Heart left ventricle (tissue), 16 donors: Measurements from ENCODE around the gene GSTM3. TPM values are rescaled to one million over a fixed set of nuclear protein-coding genes. Genes with fewer than 3 reads are reported as not detected.
A peak's percentile ranks its signal among the peaks of the same experiment; 100 is the strongest.

Experiments
- ATAC-seq, 4 donors: fragments of 200-7000 bp; cut with Tn5 transposase; one replicate each; pipeline ENCODE4 v1.9.1; 2020 to 2022; ENCODE audit warnings: moderate library complexity in 4 of 4, mild to moderate bottlenecking in 3 of 4, moderate number of reproducible peaks in 1 of 4
- DNase-seq, 5 donors: peaks; one replicate each; pipeline ENCODE4 v3.0.0-alpha.2; 2020
- H3K27ac ChIP-seq, 12 donors: fragments of 200-600 bp; sonication (generic) in 4 of 12; one replicate each; pipeline versions ENCODE4 v1.5.0 to v1.8.0; 2016 to 2022; ENCODE audit warnings: mild to moderate bottlenecking in 2 of 12
- H3K27me3 ChIP-seq, 9 donors: fragments of 200-600 bp; sonication (generic) in 2 of 9; one replicate each; pipeline versions ENCODE4 v1.5.1 to v1.8.0; 2016 to 2022; ENCODE audit warnings: mild to moderate bottlenecking in 3 of 9
- H3K36me3 ChIP-seq, 9 donors: fragments of 200-600 bp; sonication (generic) in 2 of 9; one replicate each; pipeline versions ENCODE4 v1.5.0 to v1.8.0; 2018 to 2022; ENCODE audit warnings: mild to moderate bottlenecking in 2 of 9
- H3K4me1 ChIP-seq, 12 donors: fragments of 200-600 bp; sonication (generic) in 4 of 12; one replicate each; pipeline versions ENCODE4 v1.5.0 to v1.8.0; 2016 to 2022; ENCODE audit warnings: mild to moderate bottlenecking in 3 of 12
- H3K4me3 ChIP-seq, 12 donors: fragments of 200-600 bp; sonication (generic) in 4 of 12; one replicate each; pipeline versions ENCODE4 v1.5.0 to v1.8.0; 2017 to 2022; ENCODE audit warnings: mild to moderate bottlenecking in 9 of 12, moderate library complexity in 4 of 12
- H3K9me3 ChIP-seq, 12 donors: fragments of 200-600 bp; sonication (generic) in 4 of 12; one replicate each; pipeline versions ENCODE4 v1.5.0 to v1.8.0; 2016 to 2022; ENCODE audit warnings: mild to moderate bottlenecking in 1 of 12
- POLR2A ChIP-seq, 2 donors: fragments of 450-650 bp; IDR thresholded peaks; one replicate each; pipeline ENCODE4 v1.6.1; 2017; ENCODE audit warnings: antibody characterized with exemption in 2 of 2, mild to moderate bottlenecking in 2 of 2, moderate library complexity in 2 of 2
- WGBS, 4 donors: extraction: QIAGEN DNeasy Blood & Tissue Kit in 2 of 4; methylation state at CpG; one replicate each; pipeline versions ENCODE4 v1.1.5 to v1.1.7; 2013 to 2018; 5-methylcytosine and 5-hydroxymethylcytosine counted together
- intact Hi-C, 10 donors: fragments of 100-400 bp; cut with DNase I; formaldehyde crosslinking; loops; one replicate each; pipeline versions ENCODE4 v1.11.1 to v1.14.2; 2022
- polyA plus RNA-seq, 2 donors: library from polyadenylated mRNA; stranded (reverse); fragments of 200-250 nt; gene quantifications; one replicate each; pipeline ENCODE4 v1.2.3, GENCODE V29; 2013
- total RNA-seq, 9 donors: library from RNA; depleted of rRNA in 2 of 9; stranded (reverse); fragments of >200 nt in 2 of 9; fragmentation: NEBNext Ultra II Directional in 3 of 9; extraction: Animal tissue kit (Norgen Biotek cat#: 25700) in 3 of 9; gene quantifications; one replicate each; pipeline versions ENCODE4 v1.1.0 to v1.2.4, GENCODE V29; 2016 to 2023
- TF ChIP-seq, protein P1 (sequence below), 12 donors: fragments of 200-600 bp; sonication (generic) in 4 of 12; IDR thresholded peaks; one replicate each; pipeline versions ENCODE4 v1.5.0 to v1.8.0; 2018 to 2022; ENCODE audit warnings: antibody characterized with exemption in 12 of 12, mild to moderate bottlenecking in 5 of 12
- donor health status: ischemic (EF 13 %, LVEDD 7.1; RV severe dilation, severe dysfunction).
- donor health status: healthy with polysubstance abuse.
- donor health status: DM: no; HTN: yes; CAD: no.
- donor health status: DM: no; HTN: no; CAD: no.
- donor health status: ischemic (EF 25% LVEDD 6.9; RV normal size, moderate dysfunction).
- donor health status: ischemic (EF 25% LVEDD 5.7; RV mildly dilated, moderate dysfunction).
- donor health status: healthy.
- donor health status: DM: yes; HTN: yes; CAD: no.
- donor health status: ischemic (EF 35%, LVEDD 5.7; RV mildly dilated, moderate dysfunction).
- donor health status: nonischemic (EF 11% LVEDD 7.7; RV severe dilation, severe dysfunction).
- donor health status: DM: yes; HTN: yes; CAD: no.
- donor health status: PGD.
- donor health status: ischemic (EF 29% LVEDD 5.4; RV normal size, mild dysfunction).
- donor health status: nonischemic (EF 23%, LVEDD 6.1; RV moderate dilation, normal function).

GSTM3 gene
- total and polyA plus RNA-seq, 11 donors = 52.3 to 237 (median 91.5) TPM

DNA sequence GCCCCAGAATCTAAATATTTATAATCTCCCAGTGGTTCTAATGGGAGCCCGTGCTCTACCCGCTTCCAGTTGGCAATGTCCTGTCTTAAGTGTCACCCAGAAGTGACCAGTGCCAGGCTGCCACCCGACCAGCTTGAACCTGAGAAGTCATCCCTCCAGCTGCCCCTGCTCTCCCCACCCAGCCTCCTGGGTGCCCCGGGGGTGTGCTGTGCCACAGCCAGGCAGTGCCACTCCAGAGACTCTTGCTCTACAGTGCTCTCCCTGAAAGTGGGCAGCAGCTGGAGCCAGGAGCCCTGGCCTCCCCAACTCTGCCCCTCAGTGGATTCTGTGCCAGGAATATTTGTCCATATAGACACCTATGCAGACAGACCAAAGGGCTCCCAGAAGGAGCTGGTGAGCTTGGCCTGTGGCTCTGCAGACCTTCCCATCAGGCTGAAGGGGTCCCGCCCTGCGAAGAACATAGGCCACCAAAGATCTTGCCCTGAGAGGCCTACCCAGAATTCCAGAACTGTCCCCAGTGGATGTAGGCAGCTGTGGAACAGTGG lies 31.9 kb upstream of the GSTM3 start:
- Histone ChIP-seq H3K4me1 (peaks cover 0 to 16% (median 8%) of the 10 kb centered on the region in 12 donors), H3K9me3 (no peaks in the 10 kb centered on the region), H3K27me3 (no peaks in the 10 kb centered on the region), H3K4me3 (no peak overlapping the region), H3K36me3 (no peaks in the 10 kb centered on the region), H3K27ac (no peak overlapping the region)
- intact Hi-C loops = loop anchor here (1.0 to 5.0 kb wide), 13 partner anchors 35 to 228 kb away; partner anchors contain the start of gene GNAI3 (in 2 of the 10)
- no peak for TF ChIP-seq POLR2A (IDR thresholded peaks at IDR 0.05)
- TF ChIP-seq, protein P1, sequence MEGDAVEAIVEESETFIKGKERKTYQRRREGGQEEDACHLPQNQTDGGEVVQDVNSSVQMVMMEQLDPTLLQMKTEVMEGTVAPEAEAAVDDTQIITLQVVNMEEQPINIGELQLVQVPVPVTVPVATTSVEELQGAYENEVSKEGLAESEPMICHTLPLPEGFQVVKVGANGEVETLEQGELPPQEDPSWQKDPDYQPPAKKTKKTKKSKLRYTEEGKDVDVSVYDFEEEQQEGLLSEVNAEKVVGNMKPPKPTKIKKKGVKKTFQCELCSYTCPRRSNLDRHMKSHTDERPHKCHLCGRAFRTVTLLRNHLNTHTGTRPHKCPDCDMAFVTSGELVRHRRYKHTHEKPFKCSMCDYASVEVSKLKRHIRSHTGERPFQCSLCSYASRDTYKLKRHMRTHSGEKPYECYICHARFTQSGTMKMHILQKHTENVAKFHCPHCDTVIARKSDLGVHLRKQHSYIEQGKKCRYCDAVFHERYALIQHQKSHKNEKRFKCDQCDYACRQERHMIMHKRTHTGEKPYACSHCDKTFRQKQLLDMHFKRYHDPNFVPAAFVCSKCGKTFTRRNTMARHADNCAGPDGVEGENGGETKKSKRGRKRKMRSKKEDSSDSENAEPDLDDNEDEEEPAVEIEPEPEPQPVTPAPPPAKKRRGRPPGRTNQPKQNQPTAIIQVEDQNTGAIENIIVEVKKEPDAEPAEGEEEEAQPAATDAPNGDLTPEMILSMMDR (IDR thresholded peaks at IDR 0.05) = no peak
- ATAC-seq = no peak
- 89 to 96% (median 94%) methylated on average over 5 to 6 of the region's 6 CpGs for WGBS, 4 donors
- DNase-seq = peak in 2 of 5 donors; percentile 18 to 22

DNA sequence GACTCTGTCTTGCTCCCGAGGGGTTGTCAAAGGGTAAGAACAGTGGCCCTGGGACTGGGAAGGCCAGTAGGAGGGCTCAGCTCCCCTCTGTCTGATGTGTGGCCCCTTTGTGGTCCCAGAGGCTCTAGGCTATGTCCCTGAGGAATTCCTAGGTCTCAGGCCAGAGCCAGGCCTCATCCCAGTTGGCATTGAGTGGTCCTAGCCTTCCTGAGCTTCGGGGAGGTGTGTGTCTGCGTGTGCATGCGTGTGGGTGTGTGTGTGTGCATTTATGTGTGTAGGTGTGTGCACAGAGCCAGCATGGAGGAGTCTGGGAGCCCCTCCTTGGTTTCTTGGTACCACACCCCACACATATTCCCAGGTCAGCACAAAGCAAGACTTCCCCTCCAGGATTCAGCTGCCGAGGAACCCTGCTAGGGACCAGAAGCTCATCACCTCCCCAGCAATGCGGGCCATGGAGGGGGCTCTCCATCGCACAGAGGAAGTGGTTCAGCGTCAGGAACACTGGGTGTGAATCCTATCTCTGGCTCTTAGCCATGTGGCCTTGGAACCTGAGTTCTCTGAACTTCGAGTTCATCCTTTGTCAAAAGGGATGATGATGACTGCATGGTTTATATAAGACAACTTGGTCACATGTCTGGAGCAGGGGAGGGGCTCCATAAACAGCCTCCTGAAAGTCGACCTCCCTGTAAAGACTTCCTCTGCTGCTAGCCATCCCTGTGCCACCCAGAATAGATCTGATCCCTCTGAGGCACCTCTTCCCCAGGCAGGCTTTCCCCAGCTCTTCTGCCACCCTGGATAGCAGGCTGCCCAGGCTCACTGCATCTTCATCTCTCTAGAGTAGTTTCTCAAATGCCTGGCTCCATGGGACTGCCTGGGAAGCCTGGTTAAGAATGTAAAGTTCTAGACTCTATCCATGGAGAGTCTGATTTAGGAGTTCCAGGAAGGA lies 31.1 kb upstream of the GSTM3 start:
- ATAC-seq (no peak), DNase-seq (peak in 2 of 5 donors; percentile 12 to 15)
- Histone ChIP-seq H3K36me3 (no peaks in the 10 kb centered on the region), H3K9me3 (no peaks in the 10 kb centered on the region), H3K4me1 (peaks cover 0 to 19% (median 9%) of the 10 kb centered on the region in 12 donors), H3K27me3 (no peaks in the 10 kb centered on the region), H3K4me3 (no peak overlapping the region), H3K27ac (no peak overlapping the region)
- intact Hi-C loops = loop anchor here (2.0 to 5.0 kb wide), 10 partner anchors 35 to 227 kb away; partner anchors contain the start of gene GNAI3 (in 2 of the 10)
- WGBS, 4 donors = 56 to 69% (median 62%) methylated on average over 10 of the region's 10 CpGs
- TF ChIP-seq, protein P1 (IDR thresholded peaks at IDR 0.05) = no peak
- TF ChIP-seq POLR2A (IDR thresholded peaks at IDR 0.05) = no peak

DNA sequence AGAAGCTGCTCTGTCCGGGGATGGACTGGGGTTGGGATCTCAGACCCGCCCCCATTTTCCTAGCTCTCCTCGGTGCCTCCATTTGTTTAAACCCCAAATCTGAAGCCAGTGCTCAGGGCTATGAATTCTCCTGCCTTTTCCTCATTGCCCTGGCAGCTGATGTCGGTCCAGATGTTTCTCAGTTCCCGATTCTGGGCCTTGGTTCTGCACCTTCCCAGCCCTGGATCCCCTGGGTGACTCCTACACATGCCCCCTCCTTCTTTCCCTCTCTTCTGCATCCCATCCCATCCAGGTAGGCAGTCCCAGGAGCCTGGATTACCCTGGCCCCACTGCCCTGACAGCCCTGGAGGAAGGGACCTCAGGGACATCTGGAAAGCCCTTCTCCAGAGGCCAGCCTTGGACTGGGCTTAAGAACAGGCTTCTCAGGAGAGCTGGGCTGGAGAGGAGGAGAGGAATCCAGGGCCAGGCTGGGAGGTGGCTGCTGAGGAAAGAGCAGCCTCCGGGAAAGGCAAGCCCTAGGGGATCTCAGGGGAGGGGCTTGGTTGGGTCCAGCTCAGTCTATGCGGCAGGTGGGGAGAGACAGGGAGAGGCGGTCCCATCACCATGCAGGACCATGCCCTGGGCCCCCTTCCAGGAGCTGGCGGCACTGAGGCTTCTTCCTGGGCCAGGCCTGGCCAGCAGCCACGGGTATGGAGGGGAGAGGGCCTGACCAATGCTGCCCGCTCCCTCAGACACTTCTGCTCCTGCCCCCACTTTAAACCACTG lies 29.7 kb upstream of the GSTM3 start:
- no peak for TF ChIP-seq POLR2A (IDR thresholded peaks at IDR 0.05)
- TF ChIP-seq, protein P1 (IDR thresholded peaks at IDR 0.05) = no peak
- intact Hi-C loops = loop anchor here in 5 of 10 donors (5.0 kb wide), 4 partner anchors 33 to 223 kb away; partner anchors contain the start of gene GNAI3 (in 2 of the 5)
- peaks cover 0 to 25% (median 6%) of the 10 kb centered on the region in 12 donors for H3K4me1 ChIP-seq
- no peaks in the 10 kb centered on the region for H3K9me3 ChIP-seq
- H3K27ac ChIP-seq = no peak overlapping the region
- no peak overlapping the region for H3K4me3 ChIP-seq
- DNase-seq (peak in 2 of 5 donors; percentile 25 to 55), ATAC-seq (peak in 1 of 4 donors; percentile 4)
- no peaks in the 10 kb centered on the region for H3K27me3 ChIP-seq
- WGBS, 4 donors = 63 to 76% (median 70%) methylated on average over 10 to 11 of the region's 11 CpGs
- no peaks in the 10 kb centered on the region for H3K36me3 ChIP-seq
